SU-DHL-6 (cell line): ENCODE results near the gene DYNC2H1.

Experiments
- EZH2phosphoT487 ChIP-seq: fragments of 200-600 bp; sonication (generic), shearing (Covaris generic); conservative IDR thresholded peaks from 2 replicates; pipeline ENCODE4 v1.6.1; 2018; ENCODE audit warnings: mild to moderate bottlenecking, antibody characterized with exemption, low read length, moderate library complexity, mixed read lengths
- TF ChIP-seq, protein P1 (sequence below): fragments of 200-600 bp; sonication (generic); IDR thresholded peaks from one replicate; pipeline ENCODE4 v1.5.1; 2017; ENCODE audit warnings: antibody characterized with exemption, mild to moderate bottlenecking, low read length, moderate library complexity; ENCODE audit not compliant: insufficient read depth, poor library complexity, severe bottlenecking

DNA sequence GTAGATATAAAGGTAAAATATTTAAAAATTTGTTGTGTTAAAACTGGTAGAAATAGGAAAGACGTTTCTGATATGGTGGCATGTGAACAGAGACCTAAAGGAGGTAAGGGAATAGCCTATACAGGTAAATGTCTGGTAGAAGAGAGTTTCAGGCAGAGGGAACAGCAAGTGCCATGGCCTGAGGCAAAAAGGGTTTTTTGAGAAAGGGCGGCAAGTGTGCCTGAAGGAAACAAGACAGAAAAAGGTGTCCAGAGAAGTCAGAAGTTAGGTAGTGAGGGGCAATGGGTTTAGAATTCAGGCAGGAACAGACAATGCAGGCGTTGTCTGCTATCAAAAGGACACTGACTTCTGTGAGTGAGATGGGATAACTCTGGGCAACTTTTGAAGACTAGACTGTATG lies 339.7 kb downstream of the DYNC2H1 start:
- TF ChIP-seq, protein P1, sequence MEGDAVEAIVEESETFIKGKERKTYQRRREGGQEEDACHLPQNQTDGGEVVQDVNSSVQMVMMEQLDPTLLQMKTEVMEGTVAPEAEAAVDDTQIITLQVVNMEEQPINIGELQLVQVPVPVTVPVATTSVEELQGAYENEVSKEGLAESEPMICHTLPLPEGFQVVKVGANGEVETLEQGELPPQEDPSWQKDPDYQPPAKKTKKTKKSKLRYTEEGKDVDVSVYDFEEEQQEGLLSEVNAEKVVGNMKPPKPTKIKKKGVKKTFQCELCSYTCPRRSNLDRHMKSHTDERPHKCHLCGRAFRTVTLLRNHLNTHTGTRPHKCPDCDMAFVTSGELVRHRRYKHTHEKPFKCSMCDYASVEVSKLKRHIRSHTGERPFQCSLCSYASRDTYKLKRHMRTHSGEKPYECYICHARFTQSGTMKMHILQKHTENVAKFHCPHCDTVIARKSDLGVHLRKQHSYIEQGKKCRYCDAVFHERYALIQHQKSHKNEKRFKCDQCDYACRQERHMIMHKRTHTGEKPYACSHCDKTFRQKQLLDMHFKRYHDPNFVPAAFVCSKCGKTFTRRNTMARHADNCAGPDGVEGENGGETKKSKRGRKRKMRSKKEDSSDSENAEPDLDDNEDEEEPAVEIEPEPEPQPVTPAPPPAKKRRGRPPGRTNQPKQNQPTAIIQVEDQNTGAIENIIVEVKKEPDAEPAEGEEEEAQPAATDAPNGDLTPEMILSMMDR = no peak
- TF ChIP-seq EZH2phosphoT487 = no peak
